ENCODE data around the gene COG3.

The COG3 gene

DNA sequence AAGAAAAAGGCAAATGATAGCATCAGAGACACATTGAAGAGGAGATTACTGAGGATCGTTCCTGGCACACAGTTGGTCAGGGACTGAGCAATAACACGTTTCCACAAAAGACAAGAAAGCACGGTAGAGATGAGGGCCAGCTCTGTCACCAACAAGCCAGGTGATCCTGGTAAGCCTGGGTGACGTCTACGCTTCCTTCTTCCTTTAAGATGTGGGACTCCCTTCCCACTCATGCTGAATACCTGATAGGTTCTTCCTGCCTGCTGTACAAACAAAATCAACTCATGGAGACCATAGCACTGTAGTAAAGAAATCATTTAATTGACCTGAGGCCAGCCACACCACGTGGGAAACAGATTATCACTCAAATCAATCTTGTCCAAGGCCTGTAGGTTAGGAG, 19.7 kb upstream of the COG3 start:
- TF ChIP-seq TAF1 (IDR thresholded peaks at IDR 0.05; ENCODE audit: low read depth, low read length) (no peak), SPI1 (IDR thresholded peaks at IDR 0.05; ENCODE audit: low read depth, low read length) (no peak)
- no peak for FAIRE-seq
- no peak for DNase-seq (ENCODE audit: insufficient read length, low spot score)

- TF ChIP-seq TAF1 (IDR thresholded peaks at IDR 0.05; ENCODE audit: low read depth, low read length) (no peak), POLR2AphosphoS5 (IDR thresholded peaks at IDR 0.05; ENCODE audit: low read depth, low read length) (no peak), PAX5 (IDR thresholded peaks at IDR 0.05; ENCODE audit: insufficient read depth, low read length, severe bottlenecking) (no peak)
- FAIRE-seq (no peak), DNase-seq (ENCODE audit: insufficient read length, low spot score) (no peak)
These were observed 18.6 kb upstream of the COG3 start for GRCh38 chr13:45446181-45446580.

DNA sequence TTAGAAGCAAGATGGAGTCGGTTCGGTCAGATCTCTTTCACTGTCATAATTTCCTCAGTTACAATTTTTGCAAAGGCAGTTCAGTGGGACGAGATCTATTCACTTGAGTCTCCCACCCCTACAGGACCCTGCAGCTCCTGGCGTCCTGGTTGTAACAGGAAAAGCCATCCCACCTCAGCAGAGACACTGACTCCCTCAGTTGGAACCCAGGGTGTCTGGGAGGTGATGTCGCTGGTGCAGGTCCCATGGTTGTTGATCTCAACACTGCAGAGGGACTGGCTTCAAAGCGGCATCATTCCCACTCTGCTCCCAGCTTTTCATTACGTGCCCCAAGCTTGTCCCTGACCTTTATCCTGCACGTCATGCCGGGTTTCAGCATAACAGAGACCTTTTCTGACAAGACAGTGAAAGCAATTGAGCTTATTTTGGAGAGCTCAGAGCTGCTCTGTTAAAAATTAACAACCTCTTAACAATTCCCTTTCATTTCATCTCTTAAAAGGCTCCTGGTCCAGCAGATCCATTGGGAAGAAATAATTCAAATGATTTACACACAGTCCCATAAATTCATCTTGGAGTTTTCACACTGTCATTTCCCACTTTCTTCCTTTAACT, 17.6 kb upstream of the COG3 start:
- DNase-seq (ENCODE audit: insufficient read length, low spot score), result no peak
- no peak for TF ChIP-seq POLR2AphosphoS5 (IDR thresholded peaks at IDR 0.05; ENCODE audit: low read depth, low read length)
- TF ChIP-seq POU2F2 (IDR thresholded peaks at IDR 0.05; ENCODE audit: low read depth, low read length), result no peak
- no peak for FAIRE-seq

GRCh38 chr13:45448965-45449559, 15.7 kb upstream of the COG3 start:
- DNase-seq (ENCODE audit: insufficient read length, low spot score) (no peak), FAIRE-seq (no peak)
- TF ChIP-seq POU2F2 (IDR thresholded peaks at IDR 0.05; ENCODE audit: low read depth, low read length), result no peak
- no peak for TF ChIP-seq POLR2AphosphoS5 (IDR thresholded peaks at IDR 0.05; ENCODE audit: low read depth, low read length)
- no peak for TF ChIP-seq SPI1 (IDR thresholded peaks at IDR 0.05; ENCODE audit: low read depth, low read length)
- no peak for TF ChIP-seq POLR2A (IDR thresholded peaks at IDR 0.05; ENCODE audit: low read depth, low read length)
- no peak for TF ChIP-seq PAX5 (IDR thresholded peaks at IDR 0.05; ENCODE audit: insufficient read depth, low read length, severe bottlenecking)
- TF ChIP-seq TAF1 (IDR thresholded peaks at IDR 0.05; ENCODE audit: low read depth, low read length), result no peak

- FAIRE-seq (no peak), DNase-seq (ENCODE audit: insufficient read length, low spot score) (no peak)
- TF ChIP-seq PAX5 (IDR thresholded peaks at IDR 0.05; ENCODE audit: insufficient read depth, low read length, severe bottlenecking), result no peak
- TF ChIP-seq POLR2A (IDR thresholded peaks at IDR 0.05; ENCODE audit: low read depth, low read length), result no peak
- TF ChIP-seq TAF1 (IDR thresholded peaks at IDR 0.05; ENCODE audit: low read depth, low read length), result no peak
These were observed 13.5 kb upstream of the COG3 start for GRCh38 chr13:45451282-45451681.

DNA sequence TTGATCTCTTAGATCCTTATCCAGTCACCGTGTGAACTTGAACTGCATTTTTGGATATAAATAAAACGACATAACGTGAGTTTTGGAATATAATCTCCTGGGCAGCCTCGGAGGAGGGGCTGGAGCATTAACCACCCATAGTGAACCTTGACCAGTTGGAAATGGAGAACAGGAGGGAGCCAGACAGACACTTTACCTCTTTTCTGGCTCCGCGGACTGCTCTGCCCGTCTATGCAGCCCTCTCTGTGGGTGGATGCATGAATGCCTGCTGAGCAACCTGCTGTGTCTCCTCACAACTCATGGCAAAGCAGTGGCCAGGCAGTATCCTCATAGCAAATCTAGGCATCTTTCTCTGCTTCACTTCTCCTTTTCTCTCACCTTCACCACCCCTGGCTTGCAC, 10.5 kb upstream of the COG3 start:
- FAIRE-seq (no peak), DNase-seq (ENCODE audit: insufficient read length, low spot score) (no peak)
- no peak for TF ChIP-seq POU2F2 (IDR thresholded peaks at IDR 0.05; ENCODE audit: low read depth, low read length)

- TF ChIP-seq TAF1 (IDR thresholded peaks at IDR 0.05; ENCODE audit: low read depth, low read length) (no peak), POLR2A (IDR thresholded peaks at IDR 0.05; ENCODE audit: low read depth, low read length) (no peak), PAX5 (IDR thresholded peaks at IDR 0.05; ENCODE audit: insufficient read depth, low read length, severe bottlenecking) (no peak), SPI1 (IDR thresholded peaks at IDR 0.05; ENCODE audit: low read depth, low read length) (no peak), POU2F2 (IDR thresholded peaks at IDR 0.05; ENCODE audit: low read depth, low read length) (no peak), POLR2AphosphoS5 (IDR thresholded peaks at IDR 0.05; ENCODE audit: low read depth, low read length) (no peak)
- DNase-seq (ENCODE audit: insufficient read length, low spot score), result no peak
- no peak for FAIRE-seq
These were observed 8.4 kb upstream of the COG3 start for GRCh38 chr13:45456196-45456972.

DNA sequence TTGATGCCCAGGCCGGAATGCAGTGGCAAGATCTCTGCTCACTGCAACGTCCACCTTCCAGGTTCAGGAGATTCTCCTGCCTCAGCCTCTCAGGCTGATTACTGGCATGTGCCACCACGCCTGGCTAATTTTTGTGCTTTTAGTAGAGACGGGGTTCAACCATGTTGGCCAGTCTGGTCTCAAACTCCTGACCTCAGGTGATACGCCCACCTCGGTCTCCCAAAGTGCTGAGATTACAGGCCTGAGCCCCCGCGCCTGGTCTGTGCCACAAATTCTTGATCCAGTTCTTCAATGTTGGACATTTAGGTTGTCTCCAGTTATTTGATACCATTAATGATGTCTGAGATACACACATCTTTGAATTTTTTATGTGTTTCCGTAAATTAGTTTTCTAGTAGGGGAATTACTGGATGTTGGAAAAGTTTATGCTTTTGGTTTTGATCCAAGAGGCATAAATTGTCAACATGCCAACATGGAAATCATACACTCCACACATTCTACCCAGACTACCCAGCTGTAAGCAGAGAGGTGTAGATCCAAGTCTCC, 525 bp upstream of the COG3 start:
- DNase-seq (ENCODE audit: insufficient read length, low spot score) (no peak), FAIRE-seq (peak; percentile 23)
- TF ChIP-seq SPI1 (IDR thresholded peaks at IDR 0.05; ENCODE audit: low read depth, low read length) (no peak), POLR2A (IDR thresholded peaks at IDR 0.05; ENCODE audit: low read depth, low read length) (peak; percentile 33; the same call in 1 of the 2 replicates)

GRCh38 chr13:45466359-45466758, 1.6 kb downstream of the COG3 start:
- TF ChIP-seq PAX5 (IDR thresholded peaks at IDR 0.05; ENCODE audit: insufficient read depth, low read length, severe bottlenecking) (no peak), TAF1 (IDR thresholded peaks at IDR 0.05; ENCODE audit: low read depth, low read length) (no peak), POLR2A (IDR thresholded peaks at IDR 0.05; ENCODE audit: low read depth, low read length) (no peak), SPI1 (IDR thresholded peaks at IDR 0.05; ENCODE audit: low read depth, low read length) (no peak), POU2F2 (IDR thresholded peaks at IDR 0.05; ENCODE audit: low read depth, low read length) (no peak), POLR2AphosphoS5 (IDR thresholded peaks at IDR 0.05; ENCODE audit: low read depth, low read length) (no peak)
- DNase-seq (ENCODE audit: insufficient read length, low spot score) (no peak), FAIRE-seq (no peak)

- FAIRE-seq (peak; percentile 82), DNase-seq (ENCODE audit: insufficient read length, low spot score) (no peak)
- TF ChIP-seq POLR2AphosphoS5 (IDR thresholded peaks at IDR 0.05; ENCODE audit: low read depth, low read length), result no peak
- no peak for TF ChIP-seq POLR2A (IDR thresholded peaks at IDR 0.05; ENCODE audit: low read depth, low read length)
- TF ChIP-seq PAX5 (IDR thresholded peaks at IDR 0.05; ENCODE audit: insufficient read depth, low read length, severe bottlenecking), result no peak
- TF ChIP-seq POU2F2 (IDR thresholded peaks at IDR 0.05; ENCODE audit: low read depth, low read length), result no peak
- TF ChIP-seq TAF1 (IDR thresholded peaks at IDR 0.05; ENCODE audit: low read depth, low read length), result no peak
- TF ChIP-seq SPI1 (IDR thresholded peaks at IDR 0.05; ENCODE audit: low read depth, low read length), result no peak
These were observed 3.9 kb downstream of the COG3 start for GRCh38 chr13:45468635-45469034.
